LNCaP clone FGC (cell line): ENCODE data around the gene PRKCE.

Experiments
- DNase-seq: peaks from one replicate; pipeline ENCODE4 v3.0.0-alpha.2; 2011; ENCODE audit warnings: low read depth
- H3K4me3 ChIP-seq: 2 replicates; pipeline ENCODE4 v1.5.1; 2011; ENCODE audit warnings: mild to moderate bottlenecking, low read depth, low read length, control low read depth
- TF ChIP-seq, protein P1 (sequence below): IDR thresholded peaks from 2 replicates; pipeline ENCODE4 v1.5.1; 2012; ENCODE audit warnings: mild to moderate bottlenecking; ENCODE audit not compliant: control insufficient read depth, insufficient read depth; ENCODE audit errors: extremely low read depth

The PRKCE gene

DNA sequence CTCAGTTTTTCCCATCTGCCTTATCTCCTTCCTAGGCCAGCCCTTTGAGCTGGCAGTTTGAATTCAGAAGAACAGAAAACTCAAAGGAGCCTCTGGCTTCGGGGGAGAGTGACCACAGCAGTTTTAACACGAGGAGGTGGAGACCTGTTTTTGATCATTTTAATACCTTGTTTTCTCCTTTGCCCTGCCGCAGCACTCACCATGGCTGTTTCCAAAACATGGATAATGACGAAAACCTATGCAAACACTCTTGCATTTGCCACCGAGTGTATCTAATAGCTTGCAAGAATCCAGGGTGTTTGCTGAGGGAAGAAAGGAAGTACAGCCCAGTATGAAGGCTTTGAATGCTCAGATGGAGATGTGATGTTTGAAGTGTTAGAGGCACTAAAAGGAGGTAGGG is 167.1 kb downstream of the PRKCE start:
- DNase-seq: no peak
- no peak overlapping the region for H3K4me3 ChIP-seq
- TF ChIP-seq, protein P1, sequence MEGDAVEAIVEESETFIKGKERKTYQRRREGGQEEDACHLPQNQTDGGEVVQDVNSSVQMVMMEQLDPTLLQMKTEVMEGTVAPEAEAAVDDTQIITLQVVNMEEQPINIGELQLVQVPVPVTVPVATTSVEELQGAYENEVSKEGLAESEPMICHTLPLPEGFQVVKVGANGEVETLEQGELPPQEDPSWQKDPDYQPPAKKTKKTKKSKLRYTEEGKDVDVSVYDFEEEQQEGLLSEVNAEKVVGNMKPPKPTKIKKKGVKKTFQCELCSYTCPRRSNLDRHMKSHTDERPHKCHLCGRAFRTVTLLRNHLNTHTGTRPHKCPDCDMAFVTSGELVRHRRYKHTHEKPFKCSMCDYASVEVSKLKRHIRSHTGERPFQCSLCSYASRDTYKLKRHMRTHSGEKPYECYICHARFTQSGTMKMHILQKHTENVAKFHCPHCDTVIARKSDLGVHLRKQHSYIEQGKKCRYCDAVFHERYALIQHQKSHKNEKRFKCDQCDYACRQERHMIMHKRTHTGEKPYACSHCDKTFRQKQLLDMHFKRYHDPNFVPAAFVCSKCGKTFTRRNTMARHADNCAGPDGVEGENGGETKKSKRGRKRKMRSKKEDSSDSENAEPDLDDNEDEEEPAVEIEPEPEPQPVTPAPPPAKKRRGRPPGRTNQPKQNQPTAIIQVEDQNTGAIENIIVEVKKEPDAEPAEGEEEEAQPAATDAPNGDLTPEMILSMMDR: no peak

DNA sequence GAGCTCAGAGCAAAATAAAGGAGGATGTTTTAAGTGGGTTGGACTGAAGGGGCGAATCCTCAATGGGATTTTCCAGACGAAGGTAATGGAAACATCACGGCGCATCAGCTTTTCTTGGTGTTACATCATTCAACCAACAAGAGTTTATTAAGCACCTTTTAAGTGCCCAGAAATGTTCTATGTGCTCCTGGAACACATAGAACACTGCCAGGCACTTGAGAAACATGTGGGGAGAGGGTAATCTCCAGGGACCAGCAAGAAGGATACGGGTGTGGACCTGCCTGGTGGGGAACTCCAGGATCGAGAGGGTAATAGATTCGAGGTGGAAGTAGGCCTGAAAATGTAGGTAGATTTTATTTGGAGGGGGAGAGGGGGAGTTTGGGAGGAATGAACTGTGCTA is 168.6 kb downstream of the PRKCE start:
- TF ChIP-seq, protein P1: no peak
- H3K4me3 ChIP-seq: no peak overlapping the region
- DNase-seq: no peak

DNA sequence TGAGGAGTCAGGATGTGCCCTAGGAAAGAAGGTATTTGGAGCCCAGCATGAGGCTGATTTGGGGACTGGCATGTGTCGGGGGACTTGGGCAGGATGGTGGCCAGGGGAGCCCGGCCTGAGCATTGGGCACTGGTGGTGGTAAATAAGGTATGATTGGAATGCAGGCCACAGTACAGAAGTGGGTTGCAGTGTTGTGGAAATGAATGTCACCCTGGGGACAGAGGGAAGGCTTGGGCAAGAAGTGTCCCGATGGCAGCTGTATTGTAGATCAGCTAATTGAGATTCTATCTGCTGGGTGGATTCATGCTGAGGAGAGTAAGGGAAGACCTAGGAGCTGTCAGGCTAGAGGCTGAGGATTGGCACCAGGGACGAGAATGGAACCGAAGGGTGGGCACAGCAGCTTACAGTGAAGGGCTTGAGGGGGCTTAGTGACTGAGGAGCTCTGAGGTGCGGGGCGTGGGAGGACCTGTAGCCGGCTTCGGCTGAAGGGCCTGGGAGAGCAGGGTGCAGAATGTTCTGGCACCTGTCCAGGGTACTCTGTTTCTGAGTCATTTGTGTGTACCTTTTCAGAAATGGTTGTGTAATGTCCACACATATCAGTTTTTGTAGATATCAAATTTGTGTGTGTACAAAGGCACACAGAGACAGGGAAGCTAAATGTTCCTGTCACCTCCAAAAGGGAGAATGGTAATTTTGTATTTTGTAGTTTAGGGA is 170.2 kb downstream of the PRKCE start:
- no peak overlapping the region for H3K4me3 ChIP-seq
- peak; percentile 58 for DNase-seq
- TF ChIP-seq, protein P1: no peak

DNA sequence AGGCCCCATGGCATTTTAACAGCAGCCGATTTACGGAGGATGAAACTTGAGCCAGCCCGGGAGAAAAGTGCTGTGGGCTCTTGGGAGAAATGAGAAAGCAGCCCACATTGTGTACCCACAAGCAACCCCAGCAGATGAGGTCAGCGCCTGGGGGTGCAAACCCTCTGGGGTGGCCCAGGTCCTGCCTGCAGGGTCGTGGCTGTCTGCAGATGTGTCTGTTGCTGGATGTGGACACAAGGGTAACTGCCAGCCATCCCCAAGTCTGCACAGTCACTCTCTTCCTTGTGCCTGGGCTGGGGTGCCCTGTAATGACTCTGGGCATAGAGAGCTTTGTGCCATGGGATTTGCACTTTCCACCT is 170.8 kb downstream of the PRKCE start:
- H3K4me3 ChIP-seq: no peak overlapping the region
- TF ChIP-seq, protein P1: no peak
- no peak for DNase-seq

DNA sequence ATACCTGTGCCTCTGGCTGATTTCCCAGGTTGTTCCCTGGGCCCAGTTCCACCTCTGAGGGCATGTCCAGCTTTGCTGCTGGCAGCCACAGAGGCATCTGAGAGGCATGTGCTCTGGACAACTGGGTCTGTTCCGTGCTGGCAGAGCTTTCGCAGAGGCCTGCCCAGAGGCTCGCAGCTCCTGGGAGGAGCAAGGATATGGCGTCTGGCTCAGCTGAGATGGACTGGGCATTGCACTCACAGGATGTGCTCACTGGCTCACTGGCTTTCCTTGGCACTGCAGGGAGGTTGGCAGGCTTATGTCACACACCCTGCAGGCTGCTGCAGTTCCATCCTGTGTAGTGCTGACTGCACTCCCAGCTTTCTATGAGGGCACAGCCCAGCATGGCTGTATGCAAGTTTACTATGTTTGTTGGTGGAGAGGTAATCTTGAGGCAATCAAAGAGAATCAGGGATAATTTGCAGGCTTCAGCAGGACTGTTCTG is 172.3 kb downstream of the PRKCE start:
- peak; percentile 93 for DNase-seq
- H3K4me3 ChIP-seq: no peak overlapping the region
- TF ChIP-seq, protein P1: no peak

DNA sequence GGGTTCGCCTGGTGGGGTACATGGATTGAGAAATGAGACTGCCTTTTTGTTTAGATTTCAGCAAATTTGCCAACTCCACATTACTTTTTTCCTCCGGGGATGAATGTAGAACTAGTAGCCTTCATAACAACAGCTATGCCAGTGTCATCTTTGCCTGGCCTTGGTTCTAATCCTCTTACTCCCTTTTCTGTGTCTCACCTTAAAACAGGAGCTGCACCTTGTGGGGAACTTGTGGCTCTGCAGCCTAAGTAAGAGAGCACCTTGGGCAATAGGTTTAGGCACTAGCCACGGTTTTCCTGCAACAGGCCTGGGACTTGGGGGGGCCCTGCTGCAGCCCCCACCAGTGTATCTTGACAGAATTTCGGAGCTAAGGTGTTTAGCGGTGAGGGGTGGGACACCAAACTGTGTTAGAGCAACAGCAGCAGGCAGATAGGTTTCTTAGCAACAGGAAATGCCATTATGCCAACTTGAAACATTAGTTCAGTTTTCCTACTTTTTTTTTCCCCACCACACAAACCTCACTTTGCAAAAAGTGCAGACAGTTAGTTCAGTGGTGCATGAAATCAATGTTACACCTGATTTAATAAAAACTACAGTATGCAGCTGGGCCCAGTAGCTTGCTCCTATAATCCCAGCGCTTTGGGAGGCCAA is 173.7 kb downstream of the PRKCE start:
- no peak for DNase-seq
- TF ChIP-seq, protein P1: 0 out of 2 replicates have a peak, but pooled peaks have one; percentile 9

DNA sequence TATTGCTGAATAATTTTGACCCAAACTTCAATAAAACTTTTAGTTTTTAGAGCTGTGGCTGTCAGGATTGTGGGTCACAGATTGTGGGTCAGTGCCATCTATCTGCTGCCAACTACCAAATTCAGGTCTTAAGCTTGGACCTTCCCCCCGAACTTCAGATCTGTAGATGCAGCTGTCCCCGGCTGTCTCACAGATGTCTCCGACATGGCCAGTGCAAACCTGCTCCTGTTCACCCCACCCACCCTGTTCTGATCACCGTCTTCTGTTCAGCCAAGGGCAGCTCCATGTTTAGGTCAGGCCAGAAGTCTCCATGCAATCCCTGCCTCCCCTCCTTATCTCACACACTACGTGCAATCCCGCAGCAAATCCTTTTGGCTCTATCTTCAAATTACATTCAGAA is 175.0 kb downstream of the PRKCE start:
- no peak overlapping the region for H3K4me3 ChIP-seq
- DNase-seq: no peak
- TF ChIP-seq, protein P1: no peak

More for the DNA sequence above, 173.7 kb downstream of the PRKCE start:
- H3K4me3 ChIP-seq: no peak overlapping the region
